GM12878 (cell line): ENCODE measurements around the gene DNMT3A. TPM values are rescaled to one million over a fixed set of nuclear protein-coding genes. Genes with fewer than 3 reads are reported as not detected.

Experiments
- MLLT1 ChIP-seq: fragments of 450-650 bp; IDR thresholded peaks from 2 replicates; pipeline ENCODE4 v1.6.1; 2016; ENCODE audit warnings: mild to moderate bottlenecking
- MYB ChIP-seq: fragments of 150-350 bp; IDR thresholded peaks from 2 replicates; pipeline ENCODE4 v1.6.1; 2014; ENCODE audit warnings: mild to moderate bottlenecking, low read depth, low read length, borderline replicate concordance
- PAX5 ChIP-seq: IDR thresholded peaks from 2 replicates; pipeline ENCODE4 v1.6.1; 2011; ENCODE audit warnings: low read depth, low read length, borderline replicate concordance
- PML ChIP-seq: IDR thresholded peaks from 2 replicates; pipeline ENCODE4 v1.6.1; 2012; ENCODE audit warnings: low read length, inconsistent platforms
- PRDM15 ChIP-seq: fragments of 450-650 bp; formaldehyde crosslinking; IDR thresholded peaks from 2 replicates; pipeline ENCODE4 v1.4.0; 2020; ENCODE audit warnings: mild to moderate bottlenecking, moderate library complexity
- SIX5 ChIP-seq: IDR thresholded peaks from 2 replicates; pipeline ENCODE4 v1.6.1; 2011; ENCODE audit warnings: mild to moderate bottlenecking, low read depth, low read length, moderate library complexity; ENCODE audit not compliant: severe bottlenecking
- SP1 ChIP-seq: IDR thresholded peaks from one replicate; pipeline ENCODE4 v1.6.1; 2011; ENCODE audit warnings: low read depth, low read length
- ZNF217 ChIP-seq: fragments of 450-650 bp; IDR thresholded peaks from 2 replicates; pipeline ENCODE4 v1.6.1; 2017; ENCODE audit warnings: antibody characterized with exemption, mild to moderate bottlenecking
- ZZZ3 ChIP-seq: IDR thresholded peaks from 2 replicates; pipeline ENCODE4 v1.6.1; 2011; ENCODE audit warnings: low read depth; ENCODE audit not compliant: control insufficient read depth, insufficient read length
- polyA plus RNA-seq, 11 experiments: library from polyadenylated mRNA; depleted of rRNA in 4 of 11; unstranded in 6 of 11; stranded (reverse) in 5 of 11; fragments of >200 nt; fragmentation: Nextera tagmentation in 4 of 11; fragmentation: Illumina TruSeq in 1 of 11; extraction: Ambion mirVana in 4 of 11; extraction: Trizol in 1 of 11; gene quantifications; 1 replicate in 1 of 11; 2 replicates in 10 of 11; pipeline versions ENCODE4 v1.2.1 to v1.2.3, GENCODE V29; 2011 to 2016; ENCODE audit warnings: inconsistent platforms in 2 of 11, missing spikeins in 2 of 11, low read depth in 1 of 11
- total RNA-seq, 4 experiments: library from RNA; depleted of rRNA in 3 of 4; stranded (reverse); fragments of >200 nt in 3 of 4; fragmentation: Illumina TruSeq in 1 of 4; extraction: Trizol in 1 of 4; gene quantifications; 2 replicates each; pipeline versions ENCODE4 v1.2.1 to v1.2.3, GENCODE V29; 2013 to 2021

Gene DNMT3A
- total and polyA plus RNA-seq, 10 of the 15 experiments (the other 5 are each of a cell fraction or from before 2014, with no cell fraction given): 7.4 to 51.6 (median 17.4) TPM

- TF ChIP-seq MLLT1: no peak
- TF ChIP-seq ZNF217: no peak
- TF ChIP-seq PAX5: no peak
- no peak for TF ChIP-seq MYB
- no peak for TF ChIP-seq PRDM15 (CRISPR knock-in tag)
- TF ChIP-seq SIX5: no peak
- TF ChIP-seq PML: no peak
- TF ChIP-seq SP1: no peak
- TF ChIP-seq ZZZ3: no peak
- TF ChIP-seq, all 136 proteins: peak for 0
Observed at GRCh38 chr2:25246558-25247290, 95.0 kb downstream of the DNMT3A start (continued).
